GM12878 (cell line): ENCODE data around the gene PATJ. TPM values are rescaled to one million over a fixed set of nuclear protein-coding genes. Genes with fewer than 3 reads are reported as not detected.

ENCODE experiments used
- ATAC-seq: fragments of 200-7000 bp; cut with Tn5 transposase; 3 replicates; pipeline ENCODE4 v1.9.1; 2020; ENCODE audit warnings: mild to moderate bottlenecking, moderate library complexity
- BruUV-seq: library from RNA; stranded (reverse); fragments of 400-500 nt; replicated peaks from 2 replicates; lab custom pipeline; 2021; lab: Mats Ljungman, UMichigan
- CTCF ChIA-PET: fragments of 300-600 bp; sonication (Branson Sonifier 250); formaldehyde crosslinking; extraction: SDS; loops from one replicate; lab custom pipeline; 2021; ENCODE audit warnings: inconsistent platforms; lab: Yijun Ruan, JAX
- POLR2A ChIA-PET: fragments of 350-600 bp; formaldehyde crosslinking; extraction: SDS; loops from one replicate; lab custom pipeline; 2021; ENCODE audit warnings: inconsistent platforms; lab: Charles Lee
- RAD21 ChIA-PET: fragments of 300-600 bp; sonication (Branson Sonifier 250); formaldehyde crosslinking; loops from one replicate; lab custom pipeline; 2023; ENCODE audit warnings: antibody characterized with exemption; ENCODE audit not compliant: unreplicated experiment; lab: Charles Lee
- SMC1A ChIA-PET: fragments of 300-600 bp; sonication (Branson Sonifier 250); formaldehyde crosslinking; loops from one replicate; lab custom pipeline; 2023; ENCODE audit not compliant: unreplicated experiment, uncharacterized antibody; lab: Charles Lee
- DNase-seq: peaks from one replicate; pipeline ENCODE4 v3.0.0-alpha.2; 2011; ENCODE audit warnings: low read depth, low spot score
- FAIRE-seq: peaks from 3 replicates; lab custom pipeline; 2011; peaks lifted over from hg19 to GRCh38; lab: Jason Lieb, UNC
- H2AFZ ChIP-seq: 2 replicates; pipeline ENCODE4 v1.6.0; 2011; ENCODE audit warnings: low read depth, low read length, control low read depth; ENCODE audit not compliant: control insufficient read depth
- H3K27ac ChIP-seq: 2 replicates; pipeline ENCODE4 v1.5.1; 2011; ENCODE audit warnings: control low read depth; ENCODE audit not compliant: control insufficient read depth, insufficient read depth
- H3K27me3 ChIP-seq, 2 experiments: replicated peaks in 1 of 2; 2 replicates each; pipeline versions ENCODE4 v1.6.0 to v1.6.1; 2011; ENCODE audit warnings: low read length in 1 of 2; ENCODE audit not compliant: control insufficient read depth in 2 of 2, insufficient read depth in 2 of 2
- H3K36me3 ChIP-seq, 2 experiments: 2 replicates each; pipeline ENCODE4 v1.5.1; 2011; ENCODE audit warnings: low read length in 1 of 2; ENCODE audit not compliant: control insufficient read depth in 2 of 2, insufficient read depth in 2 of 2
- H3K4me1 ChIP-seq: 2 replicates; pipeline ENCODE4 v1.6.1; 2011; ENCODE audit warnings: mild to moderate bottlenecking, low read length, moderate library complexity, mixed read lengths; ENCODE audit not compliant: control insufficient read depth, insufficient read depth
- H3K4me2 ChIP-seq: 2 replicates; pipeline ENCODE4 v1.6.0; 2011; ENCODE audit warnings: control low read depth; ENCODE audit not compliant: control insufficient read depth, insufficient read depth
- H3K4me3 ChIP-seq: fragments of 200-600 bp; sonication (generic); 2 replicates; pipeline ENCODE4 v1.5.1; 2016
- H3K79me2 ChIP-seq: 2 replicates; pipeline ENCODE4 v1.6.0; 2011; ENCODE audit warnings: low read length; ENCODE audit not compliant: control insufficient read depth, insufficient read depth
- H3K9ac ChIP-seq: 2 replicates; pipeline ENCODE4 v1.8.0; 2011; ENCODE audit warnings: low read length, control low read depth, mixed read lengths; ENCODE audit not compliant: control insufficient read depth, insufficient read depth
- H3K9me3 ChIP-seq: replicated peaks from 3 replicates; pipeline ENCODE4 v1.5.1; 2011; ENCODE audit warnings: mild to moderate bottlenecking, low read length; ENCODE audit not compliant: control insufficient read depth, insufficient read depth
- H4K20me1 ChIP-seq: 2 replicates; pipeline ENCODE4 v1.6.0; 2011; ENCODE audit not compliant: control insufficient read depth, insufficient read depth
- BRCA1 ChIP-seq: IDR thresholded peaks from 2 replicates; pipeline ENCODE4 v1.6.1; 2011; ENCODE audit warnings: low read depth, low read length, improper control_type of control experiment
- CEBPB ChIP-seq, 2 experiments: fragments of 150-350 bp in 1 of 2; IDR thresholded peaks; 2 replicates each; pipeline ENCODE4 v1.6.1; 2012 to 2014; ENCODE audit warnings: low read depth in 2 of 2, low read length in 2 of 2, borderline replicate concordance in 1 of 2, inconsistent platforms in 1 of 2
- FOS ChIP-seq: IDR thresholded peaks from 3 replicates; pipeline ENCODE4 v1.6.1; 2011; ENCODE audit warnings: borderline replicate concordance; ENCODE audit not compliant: insufficient read length; ENCODE audit errors: extremely low read depth
- MTA3 ChIP-seq: IDR thresholded peaks from 2 replicates; pipeline ENCODE4 v1.6.1; 2012; ENCODE audit warnings: low read length, inconsistent platforms, borderline replicate concordance
- MYC ChIP-seq: IDR thresholded peaks from 2 replicates; pipeline ENCODE4 v1.6.1; 2011; ENCODE audit warnings: mild to moderate bottlenecking, low read length, moderate library complexity, inconsistent platforms; ENCODE audit not compliant: insufficient read depth, insufficient replicate concordance, insufficient read length, severe bottlenecking
- NR2F1 ChIP-seq: fragments of 450-650 bp; conservative IDR thresholded peaks from 2 replicates; pipeline ENCODE4 v1.6.1; 2017; ENCODE audit warnings: mild to moderate bottlenecking
- PAX5 ChIP-seq: IDR thresholded peaks from 2 replicates; pipeline ENCODE4 v1.6.1; 2011; ENCODE audit warnings: low read depth, low read length, borderline replicate concordance
- SREBF1 ChIP-seq: IDR thresholded peaks from 2 replicates; pipeline ENCODE4 v1.6.1; 2012; ENCODE audit warnings: mild to moderate bottlenecking, low read length
- TBL1XR1 ChIP-seq: IDR thresholded peaks from 2 replicates; pipeline ENCODE4 v1.6.1; 2012; ENCODE audit warnings: low read depth, low read length, improper control_type of control experiment
- WGBS: methylation state at CpG from one replicate; pipeline ENCODE4 v1.1.6; 2016; ENCODE audit warnings: low lambda C conversion rate; ENCODE audit not compliant: insufficient replicate concordance, insufficient coverage; ENCODE audit errors: missing lambda C conversion rate; 5-methylcytosine and 5-hydroxymethylcytosine counted together
- in situ Hi-C: fragments of 300-500 bp; cut with MboI; formaldehyde crosslinking; loops from 9 replicates; pipeline ENCODE4 v1.14.3; 2018; ENCODE audit warnings: mixed read lengths
- intact Hi-C: fragments of 100-400 bp; cut with micrococcal nuclease; formaldehyde crosslinking; loops from one replicate; pipeline ENCODE4 v1.14.2; 2022; ENCODE audit not compliant: unreplicated experiment
- polyA plus RNA-seq, 11 experiments: library from polyadenylated mRNA; depleted of rRNA in 4 of 11; unstranded in 6 of 11; stranded (reverse) in 5 of 11; fragments of >200 nt; fragmentation: Nextera tagmentation in 4 of 11; fragmentation: Illumina TruSeq in 1 of 11; extraction: Ambion mirVana in 4 of 11; extraction: Trizol in 1 of 11; gene quantifications; 1 replicate in 1 of 11; 2 replicates in 10 of 11; pipeline versions ENCODE4 v1.2.1 to v1.2.3, GENCODE V29; 2011 to 2016; ENCODE audit warnings: inconsistent platforms in 2 of 11, missing spikeins in 2 of 11, low read depth in 1 of 11
- total RNA-seq, 4 experiments: library from RNA; depleted of rRNA in 3 of 4; stranded (reverse); fragments of >200 nt in 3 of 4; fragmentation: Illumina TruSeq in 1 of 4; extraction: Trizol in 1 of 4; gene quantifications; 2 replicates each; pipeline versions ENCODE4 v1.2.1 to v1.2.3, GENCODE V29; 2013 to 2021
- TF ChIP-seq, protein P1 (sequence below): IDR thresholded peaks from 2 replicates; pipeline ENCODE4 v1.6.1; 2012; ENCODE audit warnings: improper control_type of control experiment, low read depth, low read length; ENCODE audit not compliant: insufficient replicate concordance

PATJ gene
- total and polyA plus RNA-seq, 10 of the 15 experiments (the other 5 are each of a cell fraction or from before 2014, with no cell fraction given): 2.8 to 13.9 (median 6.9) TPM

DNA sequence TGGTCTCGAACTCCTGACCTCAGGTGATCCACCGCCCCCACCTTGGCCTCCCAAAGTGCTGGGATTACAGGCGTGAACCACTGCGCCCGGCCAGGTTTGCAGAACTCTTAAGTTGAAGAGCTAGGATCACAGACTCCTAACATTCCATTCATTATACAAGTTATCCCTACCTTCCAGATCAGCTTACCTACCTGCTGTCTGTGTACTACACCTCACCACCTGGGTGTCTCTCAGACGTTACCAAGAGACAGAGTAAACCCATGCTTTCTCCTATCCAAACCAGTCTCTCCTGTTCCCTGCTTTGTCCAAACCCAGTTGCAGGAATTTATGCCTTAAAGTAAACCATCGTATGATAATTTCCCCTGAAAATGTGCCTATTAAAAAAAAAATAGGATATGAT, 329.4 kb downstream of the PATJ start:
- FAIRE-seq: no peak
- RAD21 ChIA-PET: no interaction called here

More for the DNA sequence above, 329.4 kb downstream of the PATJ start:
- H3K4me3 ChIP-seq: no peak overlapping the region
- SMC1A ChIA-PET: interaction anchor here (1.2 kb wide), 2 partner anchors 11 to 16 kb away, joined by 3 read pairs; no protein-coding TSS in a partner anchor
- H3K36me3 ChIP-seq: no peaks in the 10 kb centered on the region
- DNase-seq (no peak), ATAC-seq (no peak)
- H3K9me3 ChIP-seq: no peaks in the 10 kb centered on the region; the same call in 2 of the 3 replicates
- no peak overlapping the region for H3K27ac ChIP-seq
- CTCF ChIA-PET: interaction anchor here (0.6 to 1.6 kb wide), 4 partner anchors 11 to 331 kb away, joined by 3 to 9 read pairs (median 3); no protein-coding TSS in a partner anchor
- no peaks in the 10 kb centered on the region for H3K27me3 ChIP-seq
- in situ Hi-C loops: no loop called here
- no peaks in the 10 kb centered on the region for H3K4me1 ChIP-seq
- intact Hi-C loops: loop anchor here (5.0 to 10.0 kb wide), 2 partner anchors 119 to 217 kb away; no protein-coding TSS in a partner anchor
- H3K4me2 ChIP-seq: no peak overlapping the region
- no TSS peak for BruUV-seq
- no peak overlapping the region for H3K9ac ChIP-seq
- no peak overlapping the region for H2AFZ ChIP-seq
- WGBS: 63% methylated on average over 7 of the region's 7 CpGs
- no peaks in the 10 kb centered on the region for H3K79me2 ChIP-seq
- H4K20me1 ChIP-seq: no peaks in the 10 kb centered on the region
- TF ChIP-seq NR2F1: no peak
- no peak for TF ChIP-seq FOS
- no peak for TF ChIP-seq BRCA1
- TF ChIP-seq PAX5: no peak
- TF ChIP-seq, protein P1, sequence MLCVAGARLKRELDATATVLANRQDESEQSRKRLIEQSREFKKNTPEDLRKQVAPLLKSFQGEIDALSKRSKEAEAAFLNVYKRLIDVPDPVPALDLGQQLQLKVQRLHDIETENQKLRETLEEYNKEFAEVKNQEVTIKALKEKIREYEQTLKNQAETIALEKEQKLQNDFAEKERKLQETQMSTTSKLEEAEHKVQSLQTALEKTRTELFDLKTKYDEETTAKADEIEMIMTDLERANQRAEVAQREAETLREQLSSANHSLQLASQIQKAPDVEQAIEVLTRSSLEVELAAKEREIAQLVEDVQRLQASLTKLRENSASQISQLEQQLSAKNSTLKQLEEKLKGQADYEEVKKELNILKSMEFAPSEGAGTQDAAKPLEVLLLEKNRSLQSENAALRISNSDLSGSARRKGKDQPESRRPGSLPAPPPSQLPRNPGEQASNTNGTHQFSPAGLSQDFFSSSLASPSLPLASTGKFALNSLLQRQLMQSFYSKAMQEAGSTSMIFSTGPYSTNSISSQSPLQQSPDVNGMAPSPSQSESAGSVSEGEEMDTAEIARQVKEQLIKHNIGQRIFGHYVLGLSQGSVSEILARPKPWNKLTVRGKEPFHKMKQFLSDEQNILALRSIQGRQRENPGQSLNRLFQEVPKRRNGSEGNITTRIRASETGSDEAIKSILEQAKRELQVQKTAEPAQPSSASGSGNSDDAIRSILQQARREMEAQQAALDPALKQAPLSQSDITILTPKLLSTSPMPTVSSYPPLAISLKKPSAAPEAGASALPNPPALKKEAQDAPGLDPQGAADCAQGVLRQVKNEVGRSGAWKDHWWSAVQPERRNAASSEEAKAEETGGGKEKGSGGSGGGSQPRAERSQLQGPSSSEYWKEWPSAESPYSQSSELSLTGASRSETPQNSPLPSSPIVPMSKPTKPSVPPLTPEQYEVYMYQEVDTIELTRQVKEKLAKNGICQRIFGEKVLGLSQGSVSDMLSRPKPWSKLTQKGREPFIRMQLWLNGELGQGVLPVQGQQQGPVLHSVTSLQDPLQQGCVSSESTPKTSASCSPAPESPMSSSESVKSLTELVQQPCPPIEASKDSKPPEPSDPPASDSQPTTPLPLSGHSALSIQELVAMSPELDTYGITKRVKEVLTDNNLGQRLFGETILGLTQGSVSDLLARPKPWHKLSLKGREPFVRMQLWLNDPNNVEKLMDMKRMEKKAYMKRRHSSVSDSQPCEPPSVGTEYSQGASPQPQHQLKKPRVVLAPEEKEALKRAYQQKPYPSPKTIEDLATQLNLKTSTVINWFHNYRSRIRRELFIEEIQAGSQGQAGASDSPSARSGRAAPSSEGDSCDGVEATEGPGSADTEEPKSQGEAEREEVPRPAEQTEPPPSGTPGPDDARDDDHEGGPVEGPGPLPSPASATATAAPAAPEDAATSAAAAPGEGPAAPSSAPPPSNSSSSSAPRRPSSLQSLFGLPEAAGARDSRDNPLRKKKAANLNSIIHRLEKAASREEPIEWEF: no peak
- TF ChIP-seq MYC: no peak
- TF ChIP-seq CEBPB (IDR thresholded peaks at IDR 0.05; ENCODE audit: borderline replicate concordance in 1 of 2, low read depth in 2 of 2, low read length in 2 of 2): no peak
- TF ChIP-seq TBL1XR1: no peak
- TF ChIP-seq SREBF1: no peak
- no peak for TF ChIP-seq MTA3
- POLR2A ChIA-PET: interaction anchor here (0.6 kb wide), 1 partner anchor 68 kb away, joined by 3 read pairs; no protein-coding TSS in a partner anchor
